ENCODE measurements around the gene COBLL1. TPM values are rescaled to one million over a fixed set of nuclear protein-coding genes. Genes with fewer than 3 reads are reported as not detected.

Gene COBLL1
- total RNA-seq, 1 experiment from 2014 or later = 47.0 TPM

- Mint-ChIP-seq H3K9me3 (ENCODE audit: unreplicated experiment) (no peaks in the 10 kb centered on the region), H3K36me3 (ENCODE audit: insufficient read depth, unreplicated experiment) (peaks cover 41% of the 10 kb centered on the region), H3K27ac (ENCODE audit: low read depth, unreplicated experiment) (no peak overlapping the region), H3K4me1 (ENCODE audit: insufficient read depth, unreplicated experiment) (no peaks in the 10 kb centered on the region), H3K27me3 (ENCODE audit: insufficient read depth, unreplicated experiment) (no peaks in the 10 kb centered on the region), H3K4me3 (ENCODE audit: unreplicated experiment) (no peak overlapping the region)
- no TSS peak for BruUV-seq (replicated peaks)
- intact Hi-C loops (cut with micrococcal nuclease) = no loop called here
- DNase-seq (ENCODE audit: unreplicated experiment) = no peak
- TF ChIP-seq CTCF (IDR thresholded peaks at IDR 0.05; ENCODE audit: unreplicated experiment) = no peak
- CTCF ChIA-PET = interaction anchor here (0.7 to 1.6 kb wide), 2 partner anchors 12 to 149 kb away, joined by 3 to 5 read pairs; partner anchors contain the start of gene COBLL1
- POLR2A ChIA-PET = no interaction called here
Measured at GRCh38 chr2:164692958-164693357, 148.7 kb downstream of the COBLL1 start.

- no peaks in the 10 kb centered on the region for H3K27me3 Mint-ChIP-seq (ENCODE audit: insufficient read depth, unreplicated experiment)
- POLR2A ChIA-PET = no interaction called here
- no peak for DNase-seq (ENCODE audit: unreplicated experiment)
- peaks cover 41% of the 10 kb centered on the region for H3K36me3 Mint-ChIP-seq (ENCODE audit: insufficient read depth, unreplicated experiment)
- BruUV-seq (replicated peaks) = no TSS peak
- CTCF ChIA-PET = interaction anchor here (0.7 to 1.0 kb wide), 6 partner anchors 12 to 1148 kb away, joined by 3 to 5 read pairs (median 4); no protein-coding TSS in a partner anchor
- no peak overlapping the region for H3K27ac Mint-ChIP-seq (ENCODE audit: low read depth, unreplicated experiment)
- H3K4me3 Mint-ChIP-seq (ENCODE audit: unreplicated experiment) = no peak overlapping the region
- intact Hi-C loops (cut with micrococcal nuclease) = no loop called here
- no peaks in the 10 kb centered on the region for H3K9me3 Mint-ChIP-seq (ENCODE audit: unreplicated experiment)
- no peaks in the 10 kb centered on the region for H3K4me1 Mint-ChIP-seq (ENCODE audit: insufficient read depth, unreplicated experiment)
- TF ChIP-seq CTCF (IDR thresholded peaks at IDR 0.05; ENCODE audit: unreplicated experiment) = no peak
Measured at GRCh38 chr2:164692114-164692513, 149.5 kb downstream of the COBLL1 start.

- no TSS peak for BruUV-seq (replicated peaks)
- TF ChIP-seq CTCF (IDR thresholded peaks at IDR 0.05; ENCODE audit: unreplicated experiment) = no peak
- Mint-ChIP-seq H3K9me3 (ENCODE audit: unreplicated experiment) (no peaks in the 10 kb centered on the region), H3K4me1 (ENCODE audit: insufficient read depth, unreplicated experiment) (no peaks in the 10 kb centered on the region), H3K36me3 (ENCODE audit: insufficient read depth, unreplicated experiment) (peaks cover 41% of the 10 kb centered on the region), H3K27ac (ENCODE audit: low read depth, unreplicated experiment) (no peak overlapping the region), H3K27me3 (ENCODE audit: insufficient read depth, unreplicated experiment) (no peaks in the 10 kb centered on the region), H3K4me3 (ENCODE audit: unreplicated experiment) (no peak overlapping the region)
- intact Hi-C loops (cut with micrococcal nuclease) = no loop called here
- DNase-seq (ENCODE audit: unreplicated experiment) = no peak
- ChIA-PET POLR2A (interaction anchor here (1.6 kb wide), 1 partner anchor 17 kb away, joined by 3 read pairs; no protein-coding TSS in a partner anchor), CTCF (interaction anchor here (0.7 to 1.0 kb wide), 4 partner anchors 25 to 131 kb away, joined by 3 to 4 read pairs (median 3); no protein-coding TSS in a partner anchor)
Measured at GRCh38 chr2:164691346-164691887, 150.2 kb downstream of the COBLL1 start.

- no TSS peak for BruUV-seq (replicated peaks)
- Mint-ChIP-seq H3K27ac (ENCODE audit: low read depth, unreplicated experiment) (no peak overlapping the region), H3K27me3 (ENCODE audit: insufficient read depth, unreplicated experiment) (no peaks in the 10 kb centered on the region), H3K9me3 (ENCODE audit: unreplicated experiment) (no peaks in the 10 kb centered on the region), H3K4me3 (ENCODE audit: unreplicated experiment) (no peak overlapping the region), H3K36me3 (ENCODE audit: insufficient read depth, unreplicated experiment) (peaks cover 36% of the 10 kb centered on the region), H3K4me1 (ENCODE audit: insufficient read depth, unreplicated experiment) (no peaks in the 10 kb centered on the region)
- TF ChIP-seq CTCF (IDR thresholded peaks at IDR 0.05; ENCODE audit: unreplicated experiment) = no peak
- ChIA-PET POLR2A (interaction anchor here (1.6 kb wide), 1 partner anchor 19 kb away, joined by 3 read pairs; no protein-coding TSS in a partner anchor), CTCF (interaction anchor here (0.6 kb wide), 1 partner anchor 184 kb away, joined by 4 read pairs; no protein-coding TSS in a partner anchor)
- intact Hi-C loops (cut with micrococcal nuclease) = no loop called here
- no peak for DNase-seq (ENCODE audit: unreplicated experiment)
Measured at GRCh38 chr2:164690361-164690760, 151.3 kb downstream of the COBLL1 start.

Data from MCF 10A (cell line).